Neural progenitor cell (in vitro differentiated cells): ENCODE results near the gene CEP63. TPM values are rescaled to one million over a fixed set of nuclear protein-coding genes. Genes with fewer than 3 reads are reported as not detected.

ENCODE experiments used
- DNase-seq: peaks from one replicate; pipeline ENCODE4 v3.0.0-alpha.2; 2016; ENCODE audit warnings: low spot score
- H2AFZ ChIP-seq: fragments of 200-600 bp; sonication (generic); replicated peaks from 2 replicates; pipeline ENCODE4 v1.6.1; 2016; ENCODE audit warnings: antibody characterized with exemption
- H3F3A ChIP-seq: fragments of 200-600 bp; sonication (generic); 2 replicates; pipeline ENCODE4 v1.6.1; 2016; ENCODE audit warnings: antibody characterized with exemption, low read depth
- H3K27ac ChIP-seq: fragments of 200-600 bp; sonication (generic); 2 replicates; pipeline ENCODE4 v1.5.1; 2016; ENCODE audit warnings: mild to moderate bottlenecking
- H3K27me3 ChIP-seq: fragments of 200-600 bp; sonication (generic); 2 replicates; pipeline ENCODE4 v1.6.1; 2016; ENCODE audit warnings: mild to moderate bottlenecking, moderate library complexity
- H3K36me3 ChIP-seq: fragments of 200-600 bp; sonication (generic); 2 replicates; pipeline ENCODE4 v1.5.1; 2016
- H3K4me1 ChIP-seq: fragments of 200-600 bp; sonication (generic); 2 replicates; pipeline ENCODE4 v1.6.1; 2016; ENCODE audit warnings: mixed run types
- H3K4me2 ChIP-seq: fragments of 200-600 bp; sonication (generic); 2 replicates; pipeline ENCODE4 v1.6.1; 2016
- H3K4me3 ChIP-seq: fragments of 200-600 bp; sonication (generic); 2 replicates; pipeline ENCODE4 v1.5.1; 2016
- H3K79me2 ChIP-seq: fragments of 200-600 bp; sonication (generic); 2 replicates; pipeline ENCODE4 v1.6.1; 2016; ENCODE audit warnings: low read depth
- H3K9ac ChIP-seq: fragments of 200-600 bp; sonication (generic); 2 replicates; pipeline ENCODE4 v1.6.1; 2016
- H3K9me3 ChIP-seq: fragments of 200-600 bp; sonication (generic); 2 replicates; pipeline ENCODE4 v1.5.1; 2016; ENCODE audit warnings: low read depth
- H4K20me1 ChIP-seq: fragments of 200-600 bp; sonication (generic); 2 replicates; pipeline ENCODE4 v1.6.1; 2016; ENCODE audit warnings: low read depth
- H3K27ac Mint-ChIP-seq: 3 replicates; pipeline ENCODE4 v1.8.0; 2021; ENCODE audit warnings: mixed read lengths
- H3K27me3 Mint-ChIP-seq: 2 replicates; pipeline ENCODE4 v1.8.0; 2022; ENCODE audit warnings: low read depth, mild to moderate bottlenecking, inconsistent platforms, moderate library complexity, mixed read lengths; ENCODE audit not compliant: insufficient read depth
- H3K36me3 Mint-ChIP-seq: 3 replicates; pipeline ENCODE4 v1.8.0; 2021; ENCODE audit warnings: mixed read lengths
- H3K4me1 Mint-ChIP-seq: 3 replicates; pipeline ENCODE4 v1.8.0; 2021; ENCODE audit warnings: mixed read lengths
- H3K4me3 Mint-ChIP-seq: 3 replicates; pipeline ENCODE4 v1.8.0; 2021; ENCODE audit warnings: mild to moderate bottlenecking, moderate library complexity, mixed read lengths
- H3K9me3 Mint-ChIP-seq: 3 replicates; pipeline ENCODE4 v1.8.0; 2020; ENCODE audit warnings: mixed read lengths
- CTCF ChIP-seq: fragments of 200-600 bp; sonication (generic); IDR thresholded peaks from 2 replicates; pipeline ENCODE4 v1.5.1; 2017; ENCODE audit warnings: antibody characterized with exemption, mild to moderate bottlenecking
- EZH2 ChIP-seq: fragments of 200-600 bp; sonication (generic); IDR thresholded peaks from 2 replicates; pipeline ENCODE4 v1.6.1; 2017; ENCODE audit warnings: antibody characterized with exemption, mild to moderate bottlenecking, moderate library complexity
- EZH2phosphoT487 ChIP-seq: fragments of 200-600 bp; sonication (generic); IDR thresholded peaks from 2 replicates; pipeline ENCODE4 v1.6.1; 2017; ENCODE audit warnings: antibody characterized with exemption
- total RNA-seq: library from RNA; depleted of rRNA; stranded (reverse); fragments of >200 nt; gene quantifications from 2 replicates; pipeline ENCODE4 v1.2.3, GENCODE V29; 2015; ENCODE audit warnings: low replicate concordance

Gene CEP63
- total RNA-seq, 1 donor from 2014 or later: 36.2 TPM

DNA sequence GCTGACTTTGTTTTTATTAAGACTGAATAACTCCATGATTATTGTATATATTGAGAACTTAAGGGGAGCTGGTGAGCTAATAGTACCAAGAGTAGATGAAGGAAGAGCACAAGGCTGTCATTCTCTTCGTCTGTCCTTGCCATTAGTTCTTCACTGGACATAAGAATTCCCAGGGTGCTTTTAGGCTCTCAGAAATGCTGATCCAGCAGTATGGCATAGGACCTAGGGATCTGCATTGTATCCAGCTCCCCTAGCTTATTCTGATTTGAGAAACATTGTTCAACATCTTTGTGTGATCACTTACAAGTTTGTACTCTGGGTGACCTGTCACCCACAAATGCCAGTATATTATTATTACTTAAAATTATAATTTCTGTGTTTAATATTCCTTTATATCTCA is 47.6 kb downstream of the CEP63 start:
- H3K4me3 ChIP-seq: no peak overlapping the region
- H2AFZ ChIP-seq: no peak overlapping the region
- Mint-ChIP-seq H3K27ac (no peak overlapping the region), H3K4me3 (no peak overlapping the region), H3K27me3 (no peaks in the 10 kb centered on the region), H3K4me1 (no peaks in the 10 kb centered on the region), H3K9me3 (no peaks in the 10 kb centered on the region), H3K36me3 (peaks cover 12% of the 10 kb centered on the region)
- no peaks in the 10 kb centered on the region for H3K79me2 ChIP-seq
- no peak overlapping the region for H3K27ac ChIP-seq
- no peaks in the 10 kb centered on the region for H3K27me3 ChIP-seq
- H3K36me3 ChIP-seq: peaks cover 4% of the 10 kb centered on the region
- no peaks in the 10 kb centered on the region for H3F3A ChIP-seq
- H3K4me2 ChIP-seq: no peak overlapping the region
- H3K9ac ChIP-seq: no peak overlapping the region
- H4K20me1 ChIP-seq: no peaks in the 10 kb centered on the region
- H3K4me1 ChIP-seq: no peaks in the 10 kb centered on the region
- DNase-seq: no peak
- TF ChIP-seq CTCF (no peak), EZH2phosphoT487 (no peak), EZH2 (no peak)
- H3K9me3 ChIP-seq: no peaks in the 10 kb centered on the region

DNA sequence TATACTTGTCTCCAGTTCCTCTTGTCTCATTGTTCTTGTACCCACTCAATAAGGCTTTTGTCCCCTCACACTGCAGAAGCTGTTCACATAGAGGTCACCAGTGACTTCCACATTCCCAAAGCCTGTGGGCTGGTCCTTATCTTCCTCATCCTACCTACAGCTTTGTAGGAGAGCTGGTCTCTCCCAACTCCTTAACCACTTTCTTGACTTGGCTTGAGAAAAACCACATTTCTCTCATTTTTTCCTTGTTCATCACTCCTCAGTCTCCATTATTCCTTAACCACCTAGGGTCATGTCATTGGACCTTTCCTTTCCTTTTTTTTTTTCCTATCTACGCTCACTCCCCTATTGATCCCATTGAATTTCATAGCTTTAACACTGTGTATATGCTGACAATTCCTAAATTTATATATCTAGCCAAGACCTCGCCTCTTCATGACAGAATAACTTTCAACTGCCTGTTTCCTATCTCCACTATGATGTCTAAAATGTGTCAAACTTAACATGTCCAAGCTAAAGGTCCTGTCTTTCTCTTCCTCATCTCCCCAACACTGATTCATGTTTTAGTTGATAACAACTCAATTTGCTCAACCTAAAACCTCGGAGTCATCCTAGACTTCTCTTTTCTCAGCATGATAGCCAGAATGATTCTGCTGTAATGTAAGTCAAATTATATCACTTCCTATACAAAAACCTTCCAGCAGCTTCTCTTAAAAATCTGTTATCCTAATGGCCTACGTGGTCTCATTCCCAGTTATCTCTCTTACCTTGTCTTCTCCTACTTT is 49.5 kb downstream of the CEP63 start:
- Mint-ChIP-seq H3K27me3 (no peaks in the 10 kb centered on the region), H3K4me3 (no peak overlapping the region), H3K4me1 (no peaks in the 10 kb centered on the region), H3K36me3 (peaks cover 10% of the 10 kb centered on the region), H3K27ac (no peak overlapping the region), H3K9me3 (no peaks in the 10 kb centered on the region)
- H3K27ac ChIP-seq: no peak overlapping the region
- peaks cover 9% of the 10 kb centered on the region for H3K36me3 ChIP-seq
- H3K9me3 ChIP-seq: no peaks in the 10 kb centered on the region
- no peaks in the 10 kb centered on the region for H4K20me1 ChIP-seq
- TF ChIP-seq EZH2phosphoT487 (no peak), CTCF (no peak), EZH2 (no peak)
- H3K4me2 ChIP-seq: no peak overlapping the region
- H3K27me3 ChIP-seq: no peaks in the 10 kb centered on the region
- H3K9ac ChIP-seq: no peak overlapping the region
- H2AFZ ChIP-seq: no peak overlapping the region
- no peaks in the 10 kb centered on the region for H3K79me2 ChIP-seq
- no peak overlapping the region for H3K4me3 ChIP-seq
- H3K4me1 ChIP-seq: no peaks in the 10 kb centered on the region
- no peaks in the 10 kb centered on the region for H3F3A ChIP-seq
- DNase-seq: no peak

DNA sequence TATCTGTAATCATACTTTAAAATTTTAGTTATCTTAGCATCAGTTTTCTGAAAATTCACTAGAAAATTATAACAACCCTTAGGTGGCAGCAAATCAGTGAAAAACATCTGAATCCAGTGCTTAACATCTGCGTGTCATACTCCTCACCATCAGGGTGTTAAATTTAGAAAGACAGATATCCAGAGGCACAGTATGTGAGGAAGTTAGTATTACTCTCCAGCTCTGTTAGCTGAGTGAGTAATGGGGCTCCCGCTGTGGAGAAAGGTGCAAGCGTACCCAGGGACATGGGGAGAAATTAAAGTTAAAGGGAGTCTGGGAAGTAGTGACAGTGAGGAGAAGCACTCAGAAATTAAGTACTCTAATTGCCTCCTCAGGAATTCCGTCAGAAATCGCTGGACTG is 50.9 kb downstream of the CEP63 start:
- no peaks in the 10 kb centered on the region for H3K27me3 ChIP-seq
- no peak for TF ChIP-seq EZH2
- no peak for TF ChIP-seq CTCF
- TF ChIP-seq EZH2phosphoT487: no peak
- no peaks in the 10 kb centered on the region for H4K20me1 ChIP-seq
- DNase-seq: no peak
- peaks cover 7% of the 10 kb centered on the region for H3K36me3 ChIP-seq
- no peaks in the 10 kb centered on the region for H3K9me3 ChIP-seq
- no peaks in the 10 kb centered on the region for H3K79me2 ChIP-seq
- H3K4me1 ChIP-seq: no peaks in the 10 kb centered on the region
- no peaks in the 10 kb centered on the region for H3F3A ChIP-seq
- Mint-ChIP-seq H3K27ac (no peak overlapping the region), H3K36me3 (peaks cover 11% of the 10 kb centered on the region), H3K27me3 (no peaks in the 10 kb centered on the region), H3K4me3 (no peak overlapping the region), H3K9me3 (no peaks in the 10 kb centered on the region), H3K4me1 (no peaks in the 10 kb centered on the region)
- H3K27ac ChIP-seq: no peak overlapping the region
- H3K4me2 ChIP-seq: no peak overlapping the region
- no peak overlapping the region for H2AFZ ChIP-seq
- H3K9ac ChIP-seq: no peak overlapping the region
- no peak overlapping the region for H3K4me3 ChIP-seq
